ENCODE data around the gene TYW1B. TPM values are rescaled to one million over a fixed set of nuclear protein-coding genes. Genes with fewer than 3 reads are reported as not detected.
"Not testable (repeated sequence)": the region's sequence is repeated elsewhere in the genome, so short reads cannot be mapped to it uniquely, and the experiment has no call there.

Gene TYW1B
- total and polyA plus RNA-seq, 2 experiments from 2014 or later = 1.7 to 1.9 TPM

DNA sequence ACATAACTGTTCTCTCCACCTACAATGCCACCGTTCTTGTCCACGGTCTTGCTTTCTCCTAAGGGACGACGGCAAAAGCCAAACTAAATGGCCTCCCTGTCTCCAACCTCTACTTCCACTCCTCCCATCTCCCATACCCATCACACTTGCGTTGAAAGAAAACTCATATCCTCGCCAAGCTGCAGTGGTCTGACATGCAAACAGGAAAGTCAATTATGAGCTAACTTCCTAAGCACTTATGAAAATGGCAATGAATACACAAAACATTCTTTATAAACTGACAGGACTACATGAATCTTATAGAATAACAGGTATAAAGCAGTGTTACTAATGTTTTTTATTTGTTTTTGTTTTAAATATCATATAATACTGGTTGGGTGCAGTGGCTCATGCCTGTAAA is 46.4 kb downstream of the TYW1B start:
- Histone ChIP-seq H3K27me3 (no peaks in the 10 kb centered on the region), H4K20me1 (ENCODE audit: insufficient read depth, poor library complexity, severe bottlenecking) (no peaks in the 10 kb centered on the region), H3K4me2 (no peak overlapping the region), H2AFZ (no peak overlapping the region), H3K36me3 (replicated peaks; ENCODE audit: insufficient read depth, low read depth) (no peaks in the 10 kb centered on the region), H3K4me3 (no peak overlapping the region), H3K9me3 (ENCODE audit: low read depth) (no peaks in the 10 kb centered on the region), H3K4me1 (ENCODE audit: insufficient read depth) (peaks cover 6% of the 10 kb centered on the region), H3K79me2 (no peaks in the 10 kb centered on the region), H3K9me2 (replicated peaks; ENCODE audit: insufficient read depth) (no peaks in the 10 kb centered on the region), H3K27ac (no peak overlapping the region)
- no peak for DNase-seq (ENCODE audit: low spot score)
- no peak for TF ChIP-seq EZH2phosphoT487 (IDR thresholded peaks at IDR 0.05; ENCODE audit: low read depth, severe bottlenecking, unreplicated experiment)
- TF ChIP-seq EZH2 (IDR thresholded peaks at IDR 0.05; ENCODE audit: borderline replicate concordance) = no peak
- TF ChIP-seq, protein P1, sequence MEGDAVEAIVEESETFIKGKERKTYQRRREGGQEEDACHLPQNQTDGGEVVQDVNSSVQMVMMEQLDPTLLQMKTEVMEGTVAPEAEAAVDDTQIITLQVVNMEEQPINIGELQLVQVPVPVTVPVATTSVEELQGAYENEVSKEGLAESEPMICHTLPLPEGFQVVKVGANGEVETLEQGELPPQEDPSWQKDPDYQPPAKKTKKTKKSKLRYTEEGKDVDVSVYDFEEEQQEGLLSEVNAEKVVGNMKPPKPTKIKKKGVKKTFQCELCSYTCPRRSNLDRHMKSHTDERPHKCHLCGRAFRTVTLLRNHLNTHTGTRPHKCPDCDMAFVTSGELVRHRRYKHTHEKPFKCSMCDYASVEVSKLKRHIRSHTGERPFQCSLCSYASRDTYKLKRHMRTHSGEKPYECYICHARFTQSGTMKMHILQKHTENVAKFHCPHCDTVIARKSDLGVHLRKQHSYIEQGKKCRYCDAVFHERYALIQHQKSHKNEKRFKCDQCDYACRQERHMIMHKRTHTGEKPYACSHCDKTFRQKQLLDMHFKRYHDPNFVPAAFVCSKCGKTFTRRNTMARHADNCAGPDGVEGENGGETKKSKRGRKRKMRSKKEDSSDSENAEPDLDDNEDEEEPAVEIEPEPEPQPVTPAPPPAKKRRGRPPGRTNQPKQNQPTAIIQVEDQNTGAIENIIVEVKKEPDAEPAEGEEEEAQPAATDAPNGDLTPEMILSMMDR (IDR thresholded peaks at IDR 0.05; ENCODE audit: poor library complexity) = no peak
- WGBS (ENCODE audit: low lambda C conversion rate, missing lambda C conversion rate) = 98% methylated on average over 6 of the region's 6 CpGs

DNA sequence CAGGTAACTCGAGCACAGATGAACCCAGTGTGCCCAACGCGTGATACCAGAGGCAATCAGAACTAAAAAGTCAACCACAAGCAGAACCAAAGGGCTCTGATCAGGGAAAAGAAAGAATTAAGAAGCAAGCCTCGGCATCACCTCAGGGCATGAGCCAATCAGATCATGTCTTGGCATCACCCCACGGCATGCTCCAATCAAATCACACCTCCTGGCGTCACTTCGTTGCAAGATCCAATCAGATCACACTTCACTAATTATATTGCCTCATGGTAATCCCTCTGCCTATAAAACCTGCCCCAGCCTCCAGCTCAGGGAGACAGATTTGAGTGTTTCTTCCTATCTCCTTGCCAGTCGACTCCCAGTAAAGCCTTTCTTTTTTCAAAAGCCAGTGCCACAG is 46.8 kb downstream of the TYW1B start:
- Histone ChIP-seq H4K20me1 (ENCODE audit: insufficient read depth, poor library complexity, severe bottlenecking) (no peaks in the 10 kb centered on the region), H3K36me3 (replicated peaks; ENCODE audit: insufficient read depth, low read depth) (no peaks in the 10 kb centered on the region), H3K4me1 (ENCODE audit: insufficient read depth) (peaks cover 6% of the 10 kb centered on the region), H3K4me3 (no peak overlapping the region), H3K79me2 (no peaks in the 10 kb centered on the region), H3K27ac (no peak overlapping the region), H3K27me3 (no peaks in the 10 kb centered on the region), H2AFZ (no peak overlapping the region), H3K4me2 (no peak overlapping the region), H3K9me2 (replicated peaks; ENCODE audit: insufficient read depth) (no peaks in the 10 kb centered on the region), H3K9me3 (ENCODE audit: low read depth) (no peaks in the 10 kb centered on the region)
- DNase-seq (ENCODE audit: low spot score) = no peak
- WGBS (ENCODE audit: low lambda C conversion rate, missing lambda C conversion rate) = 89% methylated on average over 8 of the region's 8 CpGs
- no peak for TF ChIP-seq EZH2phosphoT487 (IDR thresholded peaks at IDR 0.05; ENCODE audit: low read depth, severe bottlenecking, unreplicated experiment)
- TF ChIP-seq, protein P1 (IDR thresholded peaks at IDR 0.05; ENCODE audit: poor library complexity) = no peak
- no peak for TF ChIP-seq EZH2 (IDR thresholded peaks at IDR 0.05; ENCODE audit: borderline replicate concordance)

DNA sequence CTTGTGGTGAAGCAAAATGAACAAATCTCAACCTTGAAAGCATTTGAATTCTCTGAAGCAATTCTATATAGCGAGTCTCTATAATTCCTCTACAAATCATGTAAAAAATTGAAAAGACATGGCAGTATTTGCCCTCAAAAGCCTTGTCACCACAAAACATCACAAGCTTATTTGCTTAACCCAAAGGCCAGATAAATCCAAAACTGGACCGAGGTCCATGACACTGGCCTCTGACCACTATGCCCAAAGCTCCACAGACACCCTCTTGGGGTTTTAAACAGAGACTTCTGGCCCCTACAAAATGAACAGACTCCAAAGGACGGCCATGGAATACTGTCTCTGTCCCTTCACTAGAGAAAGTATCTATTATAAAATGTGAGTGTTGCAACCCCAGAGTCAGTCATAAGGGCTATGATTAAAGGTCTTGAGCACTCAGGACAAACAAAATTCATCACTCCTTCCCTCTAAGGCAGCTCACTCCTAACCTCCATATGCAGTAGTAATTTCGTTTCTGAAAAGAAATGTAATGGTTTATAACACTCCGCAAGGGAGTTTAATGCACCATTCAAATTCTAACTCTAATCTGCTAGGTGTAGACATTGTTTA is 47.6 kb downstream of the TYW1B start:
- not testable (repeated sequence) for H2AFZ ChIP-seq; H3K4me3 ChIP-seq; H3K9me3 ChIP-seq (ENCODE audit: low read depth); DNase-seq (ENCODE audit: low spot score); H4K20me1 ChIP-seq (ENCODE audit: insufficient read depth, poor library complexity, severe bottlenecking); H3K27me3 ChIP-seq; H3K4me1 ChIP-seq (ENCODE audit: insufficient read depth); H3K9me2 ChIP-seq (replicated peaks; ENCODE audit: insufficient read depth); H3K36me3 ChIP-seq (replicated peaks; ENCODE audit: insufficient read depth, low read depth); H3K4me2 ChIP-seq; H3K27ac ChIP-seq; H3K79me2 ChIP-seq
- 87% methylated on average over 5 of the region's 5 CpGs for WGBS (ENCODE audit: low lambda C conversion rate, missing lambda C conversion rate)

DNA sequence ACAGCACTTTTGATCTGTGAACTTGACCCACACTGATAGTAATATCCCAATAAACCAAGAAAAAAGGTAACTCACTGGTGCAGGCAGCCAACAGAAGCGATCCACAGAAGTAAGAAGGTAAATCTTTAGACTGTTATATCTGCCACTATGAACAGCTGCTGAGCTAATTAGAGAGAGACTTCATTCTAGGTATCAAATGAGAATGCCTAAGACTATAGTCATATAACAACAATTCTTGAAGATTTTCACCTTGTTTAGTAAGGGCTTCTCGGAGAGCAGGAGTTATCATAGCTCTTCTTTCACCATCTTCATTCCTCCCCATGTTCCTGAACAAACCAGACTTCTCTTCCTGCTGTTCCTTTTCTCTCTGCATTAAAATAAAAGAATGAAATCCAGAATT is 50.8 kb downstream of the TYW1B start:
- not testable (repeated sequence) for H2AFZ ChIP-seq; H4K20me1 ChIP-seq (ENCODE audit: insufficient read depth, poor library complexity, severe bottlenecking); H3K4me2 ChIP-seq; H3K27me3 ChIP-seq; H3K4me1 ChIP-seq (ENCODE audit: insufficient read depth); H3K36me3 ChIP-seq (replicated peaks; ENCODE audit: insufficient read depth, low read depth); H3K4me3 ChIP-seq; H3K27ac ChIP-seq; H3K9me2 ChIP-seq (replicated peaks; ENCODE audit: insufficient read depth); DNase-seq (ENCODE audit: low spot score); H3K79me2 ChIP-seq; H3K9me3 ChIP-seq (ENCODE audit: low read depth)
- WGBS (ENCODE audit: low lambda C conversion rate, missing lambda C conversion rate) = 86% methylated on average over 2 of the region's 2 CpGs

Measured in hepatocyte (in vitro differentiated cells).